ENCODE results near the gene MAST4.
"Not testable (repeated sequence)": the region's sequence is repeated elsewhere in the genome, so short reads cannot be mapped to it uniquely, and the experiment has no call there.

Gene MAST4

DNA sequence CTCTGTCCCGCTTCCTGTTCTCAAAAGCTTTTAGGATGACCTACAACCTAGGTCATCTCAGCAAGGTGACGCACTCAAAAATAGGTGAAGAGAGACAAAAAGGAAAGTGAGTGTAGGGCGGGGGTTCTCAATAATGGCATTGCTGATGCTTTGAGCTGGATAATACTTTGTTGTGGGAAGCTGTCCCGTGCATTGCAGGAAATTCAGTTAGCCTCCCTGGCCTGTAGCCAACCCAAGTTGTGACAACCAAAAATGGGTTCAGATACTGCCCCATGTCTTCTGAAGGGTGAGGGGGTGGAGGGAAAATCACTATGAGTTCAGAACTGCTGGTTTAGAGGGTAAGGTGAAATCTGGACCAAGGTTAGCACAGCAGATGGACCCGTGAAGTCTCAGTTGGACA is 151.4 kb downstream of the MAST4 start:
- Histone ChIP-seq H3K27me3 (ENCODE audit: control insufficient read depth, insufficient read depth, low read length, poor library complexity, severe bottlenecking) (no peaks in the 10 kb centered on the region), H3K27ac (ENCODE audit: insufficient read depth, low read depth, low read length, poor library complexity, severe bottlenecking) (no peak overlapping the region), H3K36me3 (ENCODE audit: control insufficient read depth, insufficient read depth, low read length) (no peaks in the 10 kb centered on the region), H3K4me3 (ENCODE audit: insufficient read depth, low read depth, low read length) (no peak overlapping the region), H3K4me1 (ENCODE audit: control insufficient read depth, insufficient read depth, low read length) (no peaks in the 10 kb centered on the region), H3K9me3 (ENCODE audit: control insufficient read depth, low read length) (no peaks in the 10 kb centered on the region)
- 91 to 92% methylated on average over 5 of the region's 5 CpGs for WGBS, 2 experiments

DNA sequence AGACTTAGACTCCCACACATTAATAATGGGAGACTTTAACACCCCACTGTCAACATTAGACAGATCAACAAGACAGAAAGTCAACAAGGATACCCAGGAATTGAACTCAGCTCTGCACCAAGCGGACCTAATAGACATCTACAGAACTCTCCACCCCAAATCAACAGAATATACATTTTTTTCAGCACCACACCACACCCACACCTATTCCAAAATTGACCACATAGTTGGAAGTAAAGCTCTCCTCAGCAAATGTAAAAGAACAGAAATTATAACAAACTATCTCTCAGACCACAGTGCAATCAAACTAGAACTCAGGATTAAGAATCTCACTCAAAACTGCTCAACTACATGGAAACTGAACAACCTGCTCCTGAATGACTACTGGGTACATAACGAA is 156.5 kb downstream of the MAST4 start:
- WGBS, 2 experiments: 100% methylated on average over 1 of the region's 2 CpGs; no CpG with 5 or more reads in 1 of the 2 experiments
- not testable (repeated sequence) for H3K4me3 ChIP-seq (ENCODE audit: insufficient read depth, low read depth, low read length); H3K9me3 ChIP-seq (ENCODE audit: control insufficient read depth, low read length); H3K27ac ChIP-seq (ENCODE audit: insufficient read depth, low read depth, low read length, poor library complexity, severe bottlenecking); H3K4me1 ChIP-seq (ENCODE audit: control insufficient read depth, insufficient read depth, low read length); H3K36me3 ChIP-seq (ENCODE audit: control insufficient read depth, insufficient read depth, low read length); H3K27me3 ChIP-seq (ENCODE audit: control insufficient read depth, insufficient read depth, low read length, poor library complexity, severe bottlenecking)

DNA sequence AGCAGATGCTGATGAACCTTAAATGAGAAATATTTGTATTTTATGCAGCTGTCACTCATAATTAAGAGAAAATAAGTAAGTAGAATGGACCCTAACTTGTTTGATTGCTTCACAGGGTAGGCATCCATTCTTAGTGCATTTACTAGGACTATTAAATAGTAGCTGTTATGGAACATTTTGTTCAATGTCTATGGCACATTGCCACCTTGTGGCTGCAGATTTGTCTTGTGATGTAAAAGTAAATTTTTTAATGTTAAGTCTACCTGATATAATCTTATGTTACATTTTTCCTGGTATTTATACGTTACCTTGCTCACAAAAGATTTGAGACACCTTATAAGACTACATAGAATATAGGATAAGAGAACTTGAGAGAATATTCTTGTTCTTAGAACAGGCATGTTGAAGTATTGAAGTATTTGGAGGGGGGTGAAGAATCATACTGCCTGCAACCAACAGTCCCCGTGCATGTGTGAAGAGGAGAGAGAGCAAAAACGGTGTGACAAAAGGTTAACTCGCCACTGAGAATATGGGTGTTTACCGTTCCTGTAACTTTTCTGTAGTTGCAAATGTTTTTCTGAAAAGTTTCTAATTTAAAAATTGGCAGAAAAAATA is 161.1 kb downstream of the MAST4 start:
- Histone ChIP-seq H3K4me3 (ENCODE audit: insufficient read depth, low read depth, low read length) (no peak overlapping the region), H3K9me3 (ENCODE audit: control insufficient read depth, low read length) (no peaks in the 10 kb centered on the region), H3K27ac (ENCODE audit: insufficient read depth, low read depth, low read length, poor library complexity, severe bottlenecking) (no peak overlapping the region), H3K36me3 (ENCODE audit: control insufficient read depth, insufficient read depth, low read length) (no peaks in the 10 kb centered on the region), H3K27me3 (ENCODE audit: control insufficient read depth, insufficient read depth, low read length, poor library complexity, severe bottlenecking) (no peaks in the 10 kb centered on the region), H3K4me1 (ENCODE audit: control insufficient read depth, insufficient read depth, low read length) (no peaks in the 10 kb centered on the region)
- WGBS, 2 experiments: 60 to 69% methylated on average over 4 of the region's 5 CpGs

DNA sequence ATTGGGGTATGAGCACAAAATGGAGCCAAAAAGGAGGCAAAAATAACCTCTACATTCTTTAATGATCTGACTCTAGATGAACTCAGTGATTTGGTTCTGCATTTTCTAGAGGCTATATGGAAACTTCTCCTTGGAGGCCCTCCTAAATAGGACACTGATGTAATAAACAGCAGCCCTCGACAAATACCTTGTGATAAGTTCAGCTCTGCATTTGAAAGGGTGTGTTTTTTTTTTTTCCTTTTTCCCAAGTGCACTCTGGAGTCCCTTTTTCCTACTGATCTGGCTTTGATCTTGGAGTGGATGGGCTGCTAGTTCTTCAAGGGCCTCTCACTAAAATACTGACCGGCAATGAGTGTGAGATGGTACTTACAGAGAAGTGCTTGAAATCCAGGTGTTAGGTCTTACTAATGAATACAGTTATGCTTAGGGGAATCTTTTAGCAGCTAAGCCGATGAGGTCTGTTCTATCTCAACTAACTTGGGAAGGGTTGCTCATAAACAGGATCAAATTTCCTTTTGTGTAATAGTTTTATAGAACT is 161.7 kb downstream of the MAST4 start:
- H3K27me3 ChIP-seq (ENCODE audit: control insufficient read depth, insufficient read depth, low read length, poor library complexity, severe bottlenecking): no peaks in the 10 kb centered on the region
- H3K27ac ChIP-seq (ENCODE audit: insufficient read depth, low read depth, low read length, poor library complexity, severe bottlenecking): no peak overlapping the region
- no peaks in the 10 kb centered on the region for H3K9me3 ChIP-seq (ENCODE audit: control insufficient read depth, low read length)
- 76 to 80% methylated on average over 2 to 3 of the region's 3 CpGs for WGBS, 2 experiments
- no peaks in the 10 kb centered on the region for H3K4me1 ChIP-seq (ENCODE audit: control insufficient read depth, insufficient read depth, low read length)
- no peaks in the 10 kb centered on the region for H3K36me3 ChIP-seq (ENCODE audit: control insufficient read depth, insufficient read depth, low read length)
- no peak overlapping the region for H3K4me3 ChIP-seq (ENCODE audit: insufficient read depth, low read depth, low read length)

DNA sequence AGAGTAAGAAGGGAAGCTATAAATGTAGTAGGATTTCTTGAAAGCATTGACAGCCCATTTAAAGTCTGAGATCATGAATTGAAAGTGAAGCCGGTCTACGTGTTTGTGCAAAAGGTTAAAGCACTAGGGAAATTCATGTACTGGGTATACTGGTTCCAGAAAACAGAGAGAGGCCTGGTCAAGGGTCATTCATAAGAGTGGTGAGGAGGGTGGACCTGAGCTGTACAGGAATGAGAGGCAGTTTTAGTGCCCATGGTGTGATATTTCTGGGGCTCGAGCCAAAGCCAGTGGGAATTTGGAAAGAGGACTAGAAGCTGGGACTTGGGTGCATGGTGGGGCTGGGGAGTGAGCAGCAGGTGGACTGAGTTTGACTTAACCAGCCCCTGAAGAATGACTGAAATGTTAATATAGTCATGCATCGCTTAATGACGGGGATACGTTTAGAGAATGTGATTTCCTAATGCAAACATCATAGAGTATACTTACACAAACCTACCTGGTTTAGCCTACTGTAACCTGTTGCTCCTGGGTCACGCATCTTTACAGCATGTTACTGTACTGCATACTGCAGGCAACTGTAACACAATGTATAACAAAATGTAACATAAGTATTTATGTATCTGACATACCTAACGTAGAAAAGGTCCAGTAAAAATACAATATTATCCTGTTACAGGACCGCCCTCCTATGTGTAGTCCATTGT is 173.0 kb downstream of the MAST4 start:
- no peaks in the 10 kb centered on the region for H3K9me3 ChIP-seq (ENCODE audit: control insufficient read depth, low read length)
- 92 to 94% methylated on average over 9 of the region's 9 CpGs for WGBS, 2 experiments
- no peak overlapping the region for H3K27ac ChIP-seq (ENCODE audit: insufficient read depth, low read depth, low read length, poor library complexity, severe bottlenecking)
- no peaks in the 10 kb centered on the region for H3K4me1 ChIP-seq (ENCODE audit: control insufficient read depth, insufficient read depth, low read length)
- H3K27me3 ChIP-seq (ENCODE audit: control insufficient read depth, insufficient read depth, low read length, poor library complexity, severe bottlenecking): no peaks in the 10 kb centered on the region
- no peak overlapping the region for H3K4me3 ChIP-seq (ENCODE audit: insufficient read depth, low read depth, low read length)
- H3K36me3 ChIP-seq (ENCODE audit: control insufficient read depth, insufficient read depth, low read length): no peaks in the 10 kb centered on the region

DNA sequence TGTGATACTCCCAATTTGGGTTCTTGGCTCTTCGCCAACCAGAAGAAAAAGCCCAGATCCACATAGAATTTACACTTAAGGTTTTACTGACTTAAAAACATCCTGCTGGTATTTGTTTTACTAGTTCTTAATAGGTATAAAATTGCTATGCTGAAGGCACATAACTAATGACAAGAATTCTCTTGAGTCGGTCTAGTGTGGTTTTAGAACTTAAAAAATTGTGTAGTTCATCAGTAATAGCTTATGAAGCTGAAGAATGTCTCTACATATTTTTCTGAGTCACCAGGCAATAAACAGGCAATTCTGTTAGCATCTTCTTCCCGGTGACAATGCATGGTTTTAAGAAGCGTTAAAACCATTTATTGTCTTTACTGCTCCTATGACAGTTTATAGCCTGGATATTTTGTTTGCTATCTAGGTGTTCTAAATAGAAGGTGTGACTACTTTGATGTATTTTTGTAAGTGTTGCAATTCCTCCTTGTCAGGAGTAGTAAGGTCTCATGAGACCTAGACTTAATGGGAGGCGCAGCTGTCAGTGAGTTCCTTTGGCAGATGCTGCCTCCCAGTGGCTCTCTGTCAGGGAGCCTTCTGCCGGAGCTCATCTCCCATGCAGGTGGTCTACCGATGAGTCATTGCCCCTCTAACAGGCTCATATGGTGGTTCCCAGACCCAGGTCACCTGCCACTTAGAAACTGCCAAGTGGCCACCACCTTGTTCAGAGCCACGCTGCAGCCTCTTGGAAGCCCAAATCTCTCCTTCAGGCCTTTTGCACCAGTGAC is 173.8 kb downstream of the MAST4 start:
- Histone ChIP-seq H3K36me3 (ENCODE audit: control insufficient read depth, insufficient read depth, low read length) (no peaks in the 10 kb centered on the region), H3K4me1 (ENCODE audit: control insufficient read depth, insufficient read depth, low read length) (no peaks in the 10 kb centered on the region), H3K4me3 (ENCODE audit: insufficient read depth, low read depth, low read length) (no peak overlapping the region), H3K27ac (ENCODE audit: insufficient read depth, low read depth, low read length, poor library complexity, severe bottlenecking) (no peak overlapping the region), H3K27me3 (ENCODE audit: control insufficient read depth, insufficient read depth, low read length, poor library complexity, severe bottlenecking) (no peaks in the 10 kb centered on the region), H3K9me3 (ENCODE audit: control insufficient read depth, low read length) (no peaks in the 10 kb centered on the region)
- WGBS, 2 experiments: 65 to 66% methylated on average over 8 of the region's 8 CpGs

DNA sequence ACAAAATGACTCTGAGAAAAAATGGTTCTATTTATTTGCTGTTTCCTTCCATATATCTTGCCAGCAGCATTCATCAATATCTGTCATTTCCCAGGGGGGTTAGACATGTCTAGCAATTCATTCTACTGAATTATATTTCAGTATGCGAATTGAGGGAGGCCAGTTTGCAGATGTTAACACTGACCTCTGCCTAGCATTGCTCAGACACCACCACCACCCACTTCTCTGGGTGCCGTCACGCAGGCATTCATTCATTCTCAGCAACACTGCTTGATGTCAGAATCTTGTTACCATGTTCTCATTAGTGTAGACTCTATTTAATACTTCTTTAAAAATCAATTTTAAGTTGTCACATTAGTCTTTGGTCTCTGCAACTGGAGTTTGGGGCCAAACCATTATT is 181.7 kb downstream of the MAST4 start:
- no peaks in the 10 kb centered on the region for H3K36me3 ChIP-seq (ENCODE audit: control insufficient read depth, insufficient read depth, low read length)
- H3K27me3 ChIP-seq (ENCODE audit: control insufficient read depth, insufficient read depth, low read length, poor library complexity, severe bottlenecking): no peaks in the 10 kb centered on the region
- no peaks in the 10 kb centered on the region for H3K4me1 ChIP-seq (ENCODE audit: control insufficient read depth, insufficient read depth, low read length)
- H3K27ac ChIP-seq (ENCODE audit: insufficient read depth, low read depth, low read length, poor library complexity, severe bottlenecking): no peak overlapping the region
- WGBS, 2 experiments: 91 to 100% methylated on average over 3 of the region's 3 CpGs
- no peaks in the 10 kb centered on the region for H3K9me3 ChIP-seq (ENCODE audit: control insufficient read depth, low read length)
- no peak overlapping the region for H3K4me3 ChIP-seq (ENCODE audit: insufficient read depth, low read depth, low read length)

DNA sequence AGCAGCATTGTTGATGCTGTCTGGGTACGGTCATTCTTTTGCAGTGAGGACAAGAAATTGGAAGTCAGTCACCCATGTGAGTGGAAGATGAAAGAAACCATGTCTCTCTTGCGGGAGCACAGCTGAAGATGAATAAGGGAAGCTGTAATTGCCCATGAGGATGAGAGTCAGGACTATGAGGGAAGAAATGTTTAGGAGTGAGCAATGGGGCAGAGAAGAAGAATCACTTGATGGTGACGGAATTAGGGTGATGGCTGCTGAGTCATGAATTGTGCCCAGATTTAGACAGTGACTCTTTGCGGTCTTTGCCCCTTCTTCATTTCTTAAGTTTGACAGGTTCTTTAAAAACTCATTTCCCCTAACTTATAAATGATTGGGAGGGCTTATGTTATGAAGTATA is 183.3 kb downstream of the MAST4 start:
- no peak overlapping the region for H3K4me3 ChIP-seq (ENCODE audit: insufficient read depth, low read depth, low read length)
- no peaks in the 10 kb centered on the region for H3K9me3 ChIP-seq (ENCODE audit: control insufficient read depth, low read length)
- H3K36me3 ChIP-seq (ENCODE audit: control insufficient read depth, insufficient read depth, low read length): no peaks in the 10 kb centered on the region
- H3K27me3 ChIP-seq (ENCODE audit: control insufficient read depth, insufficient read depth, low read length, poor library complexity, severe bottlenecking): no peaks in the 10 kb centered on the region
- no peaks in the 10 kb centered on the region for H3K4me1 ChIP-seq (ENCODE audit: control insufficient read depth, insufficient read depth, low read length)
- 95 to 98% methylated on average over 3 to 4 of the region's 4 CpGs for WGBS, 2 experiments
- H3K27ac ChIP-seq (ENCODE audit: insufficient read depth, low read depth, low read length, poor library complexity, severe bottlenecking): no peak overlapping the region

DNA sequence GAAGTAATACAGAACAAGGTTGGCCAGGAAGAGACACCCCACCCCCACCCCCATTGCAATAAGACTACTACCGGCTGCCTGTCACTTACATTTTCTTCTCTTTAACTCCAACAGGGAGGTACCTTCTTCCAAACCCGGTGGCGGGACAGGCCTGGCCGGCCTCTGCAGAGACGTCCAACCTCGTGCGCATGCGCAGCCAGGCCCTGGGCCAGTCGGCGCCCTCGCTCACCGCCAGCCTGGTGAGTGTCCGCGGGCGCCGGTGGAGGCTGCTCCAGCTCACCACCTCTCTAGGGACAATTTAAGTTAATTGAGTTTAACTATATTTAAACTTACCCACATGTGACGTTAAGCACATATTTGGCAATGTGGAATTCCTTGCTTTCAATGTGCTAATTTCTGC is 192.4 kb downstream of the MAST4 start:
- H3K27ac ChIP-seq (ENCODE audit: insufficient read depth, low read depth, low read length, poor library complexity, severe bottlenecking): no peak overlapping the region
- WGBS, 2 experiments: 96 to 97% methylated on average over 17 of the region's 17 CpGs
- H3K27me3 ChIP-seq (ENCODE audit: control insufficient read depth, insufficient read depth, low read length, poor library complexity, severe bottlenecking): no peaks in the 10 kb centered on the region

DNA sequence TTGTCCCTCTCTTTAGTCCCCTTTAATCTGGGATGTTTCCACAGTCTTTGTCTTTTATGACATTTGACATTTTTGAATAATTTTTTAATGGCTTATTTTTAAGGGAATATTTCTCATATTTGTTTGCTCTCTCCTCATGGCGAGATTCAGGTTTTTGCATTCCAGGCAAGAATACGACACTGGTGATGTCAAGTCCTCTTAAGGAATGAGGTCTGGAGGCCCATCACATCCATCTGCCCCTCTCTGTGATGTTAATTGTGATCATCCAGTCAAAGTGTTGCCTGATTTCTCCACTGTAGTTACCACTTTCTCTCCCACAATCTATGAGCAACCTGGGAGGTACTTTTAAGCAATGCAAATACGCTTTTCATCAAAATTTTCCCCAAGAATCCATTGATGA is 193.2 kb downstream of the MAST4 start:
- Histone ChIP-seq H3K36me3 (ENCODE audit: control insufficient read depth, insufficient read depth, low read length) (no peaks in the 10 kb centered on the region), H3K9me3 (ENCODE audit: control insufficient read depth, low read length) (no peaks in the 10 kb centered on the region), H3K27me3 (ENCODE audit: control insufficient read depth, insufficient read depth, low read length, poor library complexity, severe bottlenecking) (no peaks in the 10 kb centered on the region), H3K4me1 (ENCODE audit: control insufficient read depth, insufficient read depth, low read length) (no peaks in the 10 kb centered on the region), H3K27ac (ENCODE audit: insufficient read depth, low read depth, low read length, poor library complexity, severe bottlenecking) (no peak overlapping the region), H3K4me3 (ENCODE audit: insufficient read depth, low read depth, low read length) (no peak overlapping the region)
- 88 to 93% methylated on average over 3 of the region's 3 CpGs for WGBS, 2 experiments

More for the DNA sequence above, 192.4 kb downstream of the MAST4 start:
- H3K36me3 ChIP-seq (ENCODE audit: control insufficient read depth, insufficient read depth, low read length): no peaks in the 10 kb centered on the region
- no peaks in the 10 kb centered on the region for H3K4me1 ChIP-seq (ENCODE audit: control insufficient read depth, insufficient read depth, low read length)
- H3K9me3 ChIP-seq (ENCODE audit: control insufficient read depth, low read length): no peaks in the 10 kb centered on the region
- H3K4me3 ChIP-seq (ENCODE audit: insufficient read depth, low read depth, low read length): no peak overlapping the region
